HEK293 (cell line): ENCODE data around the gene TTYH2.

Experiments used
- CTCF ChIA-PET: fragments of 350-600 bp; formaldehyde crosslinking; extraction: SDS; loops from one replicate; lab custom pipeline; 2021; ENCODE audit warnings: antibody characterized with exemption; lab: Yijun Ruan, JAX
- POLR2A ChIA-PET: fragments of 300-600 bp; formaldehyde crosslinking; extraction: SDS; loops from one replicate; lab custom pipeline; 2020; ENCODE audit warnings: antibody characterized with exemption, inconsistent platforms; lab: Yijun Ruan, JAX
- H3K27ac ChIP-seq: fragments of 200-500 bp; sonication (Bioruptor generic); 2 replicates; pipeline ENCODE4 v1.5.1; 2014; ENCODE audit warnings: low read depth, low read length, control low read depth, inconsistent platforms; ENCODE audit errors: extremely low read depth
- H3K36me3 ChIP-seq, 2 experiments: fragments of 200-500 bp in 1 of 2; sonication (Bioruptor generic) in 1 of 2; 1 replicate in 1 of 2; 2 replicates in 1 of 2; pipeline ENCODE4 v1.5.1; 2014 to 2017; ENCODE audit warnings: inconsistent platforms in 2 of 2, low read length in 2 of 2; ENCODE audit not compliant: control insufficient read depth in 2 of 2, insufficient read depth in 1 of 2
- H3K4me1 ChIP-seq: fragments of 200-500 bp; sonication (Bioruptor generic); 2 replicates; pipeline ENCODE4 v1.5.1; 2014; ENCODE audit warnings: mild to moderate bottlenecking, low read length, inconsistent platforms; ENCODE audit not compliant: control insufficient read depth, insufficient read depth
- H3K4me3 ChIP-seq: 2 replicates; pipeline ENCODE4 v1.5.1; 2011; ENCODE audit warnings: low read depth, mild to moderate bottlenecking, control low read depth, low read length, moderate library complexity
- H3K9me3 ChIP-seq: fragments of 200-500 bp; sonication (Bioruptor generic); 2 replicates; pipeline ENCODE4 v1.5.1; 2014; ENCODE audit warnings: low read depth, low read length, inconsistent platforms; ENCODE audit not compliant: control insufficient read depth, insufficient read depth
- BCL11A ChIP-seq: fragments of 450-650 bp; formaldehyde crosslinking; IDR thresholded peaks from 2 replicates; pipeline ENCODE4 v1.5.1; 2016; ENCODE audit warnings: low read depth, missing biosample characterization, missing genetic modification characterization
- GLI2 ChIP-seq: fragments of 450-650 bp; formaldehyde crosslinking; IDR thresholded peaks from 2 replicates; pipeline ENCODE4; 2017; ENCODE audit warnings: missing biosample characterization, missing genetic modification characterization, low read depth, borderline replicate concordance
- KLF1 ChIP-seq: fragments of 450-650 bp; formaldehyde crosslinking; IDR thresholded peaks from 2 replicates; pipeline ENCODE4 v1.5.1; 2016; ENCODE audit warnings: missing biosample characterization, missing genetic modification characterization
- KLF10 ChIP-seq: fragments of 450-650 bp; IDR thresholded peaks from 2 replicates; pipeline ENCODE4 v1.5.1; 2018; ENCODE audit warnings: missing biosample characterization, mild to moderate bottlenecking, missing genetic modification characterization
- KLF9 ChIP-seq: fragments of 450-650 bp; formaldehyde crosslinking; IDR thresholded peaks from 2 replicates; pipeline ENCODE4 v1.5.1; 2016; ENCODE audit warnings: missing biosample characterization, missing genetic modification characterization, low read depth
- OVOL3 ChIP-seq: fragments of 450-650 bp; formaldehyde crosslinking; IDR thresholded peaks from 2 replicates; pipeline ENCODE4 v1.5.1; 2016; ENCODE audit warnings: missing biosample characterization, missing genetic modification characterization
- PRDM2 ChIP-seq: fragments of 450-650 bp; formaldehyde crosslinking; IDR thresholded peaks from 2 replicates; pipeline ENCODE4 v1.5.1; 2016; ENCODE audit warnings: missing biosample characterization, missing genetic modification characterization, borderline replicate concordance
- ZBTB48 ChIP-seq: fragments of 450-650 bp; formaldehyde crosslinking; IDR thresholded peaks from 2 replicates; pipeline ENCODE4 v1.5.1; 2016; ENCODE audit warnings: missing biosample characterization, missing genetic modification characterization
- ZNF114 ChIP-seq: fragments of 450-650 bp; formaldehyde crosslinking; IDR thresholded peaks from 2 replicates; pipeline ENCODE4 v1.5.0; 2017; ENCODE audit warnings: missing biosample characterization, missing genetic modification characterization
- ZNF132 ChIP-seq: fragments of 450-650 bp; formaldehyde crosslinking; IDR thresholded peaks from 2 replicates; pipeline ENCODE4 v1.5.1; 2017; ENCODE audit warnings: missing biosample characterization, missing genetic modification characterization, borderline replicate concordance
- ZNF23 ChIP-seq: fragments of 450-650 bp; formaldehyde crosslinking; IDR thresholded peaks from 2 replicates; pipeline ENCODE4 v1.5.1; 2016; ENCODE audit warnings: missing biosample characterization, missing genetic modification characterization, borderline replicate concordance
- ZNF394 ChIP-seq: fragments of 450-650 bp; formaldehyde crosslinking; IDR thresholded peaks from 2 replicates; pipeline ENCODE4 v1.5.1; 2016; ENCODE audit warnings: missing biosample characterization, missing genetic modification characterization, mild to moderate bottlenecking, moderate library complexity, borderline replicate concordance
- ZNF426 ChIP-seq: fragments of 450-650 bp; formaldehyde crosslinking; IDR thresholded peaks from 2 replicates; pipeline ENCODE4 v1.5.1; 2017; ENCODE audit warnings: missing biosample characterization, missing genetic modification characterization, mild to moderate bottlenecking, inconsistent platforms, moderate library complexity
- ZNF433 ChIP-seq: fragments of 450-650 bp; formaldehyde crosslinking; IDR thresholded peaks from 2 replicates; pipeline ENCODE4 v1.5.1; 2016; ENCODE audit warnings: missing biosample characterization, missing genetic modification characterization, low read depth
- ZNF585B ChIP-seq: fragments of 450-650 bp; formaldehyde crosslinking; IDR thresholded peaks from 2 replicates; pipeline ENCODE4 v1.5.1; 2016; ENCODE audit warnings: missing biosample characterization, missing genetic modification characterization
- ZNF596 ChIP-seq: fragments of 450-650 bp; IDR thresholded peaks from 2 replicates; pipeline ENCODE4 v1.5.0; 2018; ENCODE audit warnings: missing biosample characterization, mild to moderate bottlenecking, missing genetic modification characterization, moderate library complexity
- ZNF621 ChIP-seq: fragments of 450-650 bp; formaldehyde crosslinking; IDR thresholded peaks from 2 replicates; pipeline ENCODE4 v1.5.1; 2017; ENCODE audit warnings: missing biosample characterization, missing genetic modification characterization
- ZNF623 ChIP-seq: fragments of 450-650 bp; formaldehyde crosslinking; IDR thresholded peaks from 2 replicates; pipeline ENCODE4 v1.5.1; 2016; ENCODE audit warnings: missing biosample characterization, missing genetic modification characterization
- ZNF654 ChIP-seq: fragments of 450-650 bp; formaldehyde crosslinking; IDR thresholded peaks from 2 replicates; pipeline ENCODE4 v1.5.1; 2016; ENCODE audit warnings: low read depth, missing biosample characterization, missing genetic modification characterization
- TF ChIP-seq, protein P1 (sequence below): fragments of 450-650 bp; formaldehyde crosslinking; IDR thresholded peaks from 2 replicates; pipeline ENCODE4 v1.5.1; 2016; ENCODE audit warnings: missing biosample characterization, missing genetic modification characterization
- TF ChIP-seq, protein P2 (sequence below): fragments of 450-650 bp; formaldehyde crosslinking; IDR thresholded peaks from 2 replicates; pipeline ENCODE4 v1.5.1; 2016; ENCODE audit warnings: missing biosample characterization, missing genetic modification characterization, borderline replicate concordance
- TF ChIP-seq, protein P3 (sequence below): fragments of 450-650 bp; formaldehyde crosslinking; IDR thresholded peaks from 2 replicates; pipeline ENCODE4 v1.5.1; 2016; ENCODE audit warnings: missing biosample characterization, missing genetic modification characterization, low read depth

Gene TTYH2

GRCh38 chr17:74287031-74287602 lies 73.7 kb downstream of the TTYH2 start:
- Histone ChIP-seq H3K4me3 (no peak overlapping the region), H3K27ac (no peak overlapping the region), H3K36me3 (no peaks in the 10 kb centered on the region), H3K4me1 (0 out of 2 replicates have a peak, but pooled peaks cover 2% of the 10 kb centered on the region), H3K9me3 (no peaks in the 10 kb centered on the region)
- TF ChIP-seq ZNF621 (tag by site-specific recombination) (no peak), ZNF585B (tag by site-specific recombination) (no peak), KLF1 (tag by site-specific recombination) (no peak), ZNF394 (tag by site-specific recombination) (no peak), PRDM2 (tag by site-specific recombination) (no peak), ZNF132 (tag by site-specific recombination) (no peak), KLF9 (tag by site-specific recombination) (no peak), BCL11A (no peak), ZNF623 (tag by site-specific recombination) (no peak)
- CTCF ChIA-PET, result interaction anchor here (0.6 to 8.8 kb wide), 4 partner anchors 10 to 81 kb away, joined by 3 to 108 read pairs (median 6); partner anchors contain the start of gene BTBD17
- POLR2A ChIA-PET, result no interaction called here

- no peaks in the 10 kb centered on the region for H3K9me3 ChIP-seq
- ChIA-PET POLR2A (interaction anchor here (1.8 kb wide), 1 partner anchor 76 kb away, joined by 4 read pairs; the partner anchor contains the start of gene TTYH2), CTCF (interaction anchor here (1.0 to 8.8 kb wide), 2 partner anchors 9 to 89 kb away, joined by 4 to 108 read pairs; no protein-coding TSS in a partner anchor)
- no peak overlapping the region for H3K4me3 ChIP-seq
- H3K27ac ChIP-seq, result no peak overlapping the region
- H3K4me1 ChIP-seq, result no peaks in the 10 kb centered on the region
- H3K36me3 ChIP-seq, result no peaks in the 10 kb centered on the region
- TF ChIP-seq ZNF654, result no peak
- TF ChIP-seq ZNF114 (tag by site-specific recombination), result no peak
- TF ChIP-seq, protein P1, sequence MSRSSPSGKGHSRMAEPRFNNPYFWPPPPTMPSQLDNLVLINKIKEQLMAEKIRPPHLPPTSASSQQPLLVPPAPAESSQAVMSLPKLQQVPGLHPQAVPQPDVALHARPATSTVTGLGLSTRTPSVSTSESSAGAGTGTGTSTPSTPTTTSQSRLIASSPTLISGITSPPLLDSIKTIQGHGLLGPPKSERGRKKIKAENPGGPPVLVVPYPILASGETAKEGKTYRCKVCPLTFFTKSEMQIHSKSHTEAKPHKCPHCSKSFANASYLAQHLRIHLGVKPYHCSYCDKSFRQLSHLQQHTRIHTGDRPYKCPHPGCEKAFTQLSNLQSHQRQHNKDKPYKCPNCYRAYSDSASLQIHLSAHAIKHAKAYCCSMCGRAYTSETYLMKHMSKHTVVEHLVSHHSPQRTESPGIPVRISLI (tag by site-specific recombination), result no peak
- TF ChIP-seq, protein P2, sequence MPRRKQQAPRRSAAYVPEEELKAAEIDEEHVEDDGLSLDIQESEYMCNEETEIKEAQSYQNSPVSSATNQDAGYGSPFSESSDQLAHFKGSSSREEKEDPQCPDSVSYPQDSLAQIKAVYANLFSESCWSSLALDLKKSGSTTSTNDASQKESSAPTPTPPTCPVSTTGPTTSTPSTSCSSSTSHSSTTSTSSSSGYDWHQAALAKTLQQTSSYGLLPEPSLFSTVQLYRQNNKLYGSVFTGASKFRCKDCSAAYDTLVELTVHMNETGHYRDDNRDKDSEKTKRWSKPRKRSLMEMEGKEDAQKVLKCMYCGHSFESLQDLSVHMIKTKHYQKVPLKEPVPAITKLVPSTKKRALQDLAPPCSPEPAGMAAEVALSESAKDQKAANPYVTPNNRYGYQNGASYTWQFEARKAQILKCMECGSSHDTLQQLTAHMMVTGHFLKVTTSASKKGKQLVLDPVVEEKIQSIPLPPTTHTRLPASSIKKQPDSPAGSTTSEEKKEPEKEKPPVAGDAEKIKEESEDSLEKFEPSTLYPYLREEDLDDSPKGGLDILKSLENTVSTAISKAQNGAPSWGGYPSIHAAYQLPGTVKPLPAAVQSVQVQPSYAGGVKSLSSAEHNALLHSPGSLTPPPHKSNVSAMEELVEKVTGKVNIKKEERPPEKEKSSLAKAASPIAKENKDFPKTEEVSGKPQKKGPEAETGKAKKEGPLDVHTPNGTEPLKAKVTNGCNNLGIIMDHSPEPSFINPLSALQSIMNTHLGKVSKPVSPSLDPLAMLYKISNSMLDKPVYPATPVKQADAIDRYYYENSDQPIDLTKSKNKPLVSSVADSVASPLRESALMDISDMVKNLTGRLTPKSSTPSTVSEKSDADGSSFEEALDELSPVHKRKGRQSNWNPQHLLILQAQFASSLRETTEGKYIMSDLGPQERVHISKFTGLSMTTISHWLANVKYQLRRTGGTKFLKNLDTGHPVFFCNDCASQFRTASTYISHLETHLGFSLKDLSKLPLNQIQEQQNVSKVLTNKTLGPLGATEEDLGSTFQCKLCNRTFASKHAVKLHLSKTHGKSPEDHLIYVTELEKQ (tag by site-specific recombination), result no peak
- no peak for TF ChIP-seq ZBTB48 (tag by site-specific recombination)
- TF ChIP-seq, protein P3, sequence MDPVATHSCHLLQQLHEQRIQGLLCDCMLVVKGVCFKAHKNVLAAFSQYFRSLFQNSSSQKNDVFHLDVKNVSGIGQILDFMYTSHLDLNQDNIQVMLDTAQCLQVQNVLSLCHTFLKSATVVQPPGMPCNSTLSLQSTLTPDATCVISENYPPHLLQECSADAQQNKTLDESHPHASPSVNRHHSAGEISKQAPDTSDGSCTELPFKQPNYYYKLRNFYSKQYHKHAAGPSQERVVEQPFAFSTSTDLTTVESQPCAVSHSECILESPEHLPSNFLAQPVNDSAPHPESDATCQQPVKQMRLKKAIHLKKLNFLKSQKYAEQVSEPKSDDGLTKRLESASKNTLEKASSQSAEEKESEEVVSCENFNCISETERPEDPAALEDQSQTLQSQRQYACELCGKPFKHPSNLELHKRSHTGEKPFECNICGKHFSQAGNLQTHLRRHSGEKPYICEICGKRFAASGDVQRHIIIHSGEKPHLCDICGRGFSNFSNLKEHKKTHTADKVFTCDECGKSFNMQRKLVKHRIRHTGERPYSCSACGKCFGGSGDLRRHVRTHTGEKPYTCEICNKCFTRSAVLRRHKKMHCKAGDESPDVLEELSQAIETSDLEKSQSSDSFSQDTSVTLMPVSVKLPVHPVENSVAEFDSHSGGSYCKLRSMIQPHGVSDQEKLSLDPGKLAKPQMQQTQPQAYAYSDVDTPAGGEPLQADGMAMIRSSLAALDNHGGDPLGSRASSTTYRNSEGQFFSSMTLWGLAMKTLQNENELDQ (tag by site-specific recombination), result no peak
- no peak for TF ChIP-seq GLI2
- TF ChIP-seq ZNF426 (tag by site-specific recombination), result no peak
- no peak for TF ChIP-seq OVOL3 (tag by site-specific recombination)
- TF ChIP-seq ZNF596, result no peak
- TF ChIP-seq ZNF23 (tag by site-specific recombination), result no peak
- no peak for TF ChIP-seq KLF10 (tag by site-specific recombination)
- TF ChIP-seq ZNF433 (tag by site-specific recombination), result no peak
Observed at GRCh38 chr17:74288785-74289184, 75.4 kb downstream of the TTYH2 start.
